ENCODE results near the gene ADIG.

GRCh38 chr20:38588303-38588702 lies 7.3 kb downstream of the ADIG start:
- no peak for TF ChIP-seq POLR2AphosphoS5 (IDR thresholded peaks at IDR 0.05)
- TF ChIP-seq POLR2A (IDR thresholded peaks at IDR 0.05; ENCODE audit: low read depth) = no peak
- TF ChIP-seq CTCF (IDR thresholded peaks at IDR 0.05) = no peak
